Nephron (organoid): Measurements from ENCODE around the gene TXLNB.

Experiments
- H3K27ac Mint-ChIP-seq, 3 experiments: 2 replicates each; pipeline ENCODE4 v1.8.0; 2020; ENCODE audit warnings: mixed read lengths in 3 of 3, mild to moderate bottlenecking in 2 of 3, moderate library complexity in 1 of 3
- H3K27me3 Mint-ChIP-seq: 2 replicates; pipeline ENCODE4 v1.8.0; 2021; ENCODE audit warnings: low read depth, mild to moderate bottlenecking, moderate library complexity, mixed read lengths
- H3K36me3 Mint-ChIP-seq: 2 replicates; pipeline ENCODE4 v1.8.0; 2020; ENCODE audit warnings: low read depth, mixed read lengths
- H3K4me1 Mint-ChIP-seq: 2 replicates; pipeline ENCODE4 v1.8.0; 2020; ENCODE audit warnings: mixed read lengths
- H3K4me3 Mint-ChIP-seq, 3 experiments: 2 replicates each; pipeline ENCODE4 v1.8.0; 2020; ENCODE audit warnings: mild to moderate bottlenecking in 3 of 3, mixed read lengths in 3 of 3, moderate library complexity in 2 of 3
- H3K9me3 Mint-ChIP-seq: 2 replicates; pipeline ENCODE4 v1.8.0; 2020; ENCODE audit warnings: mixed read lengths
- TF ChIP-seq, protein P1 (sequence below), 3 experiments: fragments of 200-600 bp; sonication (generic); IDR thresholded peaks; one replicate each; pipeline ENCODE4 v1.5.0; 2021; ENCODE audit warnings: antibody characterized with exemption in 3 of 3; ENCODE audit not compliant: unreplicated experiment in 3 of 3

Gene TXLNB

DNA sequence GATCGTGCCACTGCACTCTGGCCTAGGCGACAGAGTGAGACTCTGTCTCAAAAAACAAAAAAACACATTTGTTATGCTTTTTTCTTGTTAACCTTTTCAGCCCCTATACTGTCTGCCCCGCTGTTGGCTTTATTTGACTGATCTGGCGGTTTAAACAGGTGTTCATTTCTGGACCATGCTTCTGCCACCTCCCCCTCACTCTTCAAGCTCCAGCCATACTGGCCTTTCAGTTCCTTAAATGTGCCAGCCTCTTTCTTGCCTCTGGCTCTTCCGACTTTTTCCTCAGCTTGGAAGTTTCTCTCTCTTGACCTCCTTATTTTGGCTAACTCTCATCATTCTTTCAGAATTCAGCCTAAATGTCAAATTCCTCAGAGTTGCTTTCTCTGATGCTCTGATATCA, 35.2 kb upstream of the TXLNB start:
- H3K4me3 Mint-ChIP-seq, result no peak overlapping the region
- H3K4me1 Mint-ChIP-seq, result peaks cover 22% of the 10 kb centered on the region

DNA sequence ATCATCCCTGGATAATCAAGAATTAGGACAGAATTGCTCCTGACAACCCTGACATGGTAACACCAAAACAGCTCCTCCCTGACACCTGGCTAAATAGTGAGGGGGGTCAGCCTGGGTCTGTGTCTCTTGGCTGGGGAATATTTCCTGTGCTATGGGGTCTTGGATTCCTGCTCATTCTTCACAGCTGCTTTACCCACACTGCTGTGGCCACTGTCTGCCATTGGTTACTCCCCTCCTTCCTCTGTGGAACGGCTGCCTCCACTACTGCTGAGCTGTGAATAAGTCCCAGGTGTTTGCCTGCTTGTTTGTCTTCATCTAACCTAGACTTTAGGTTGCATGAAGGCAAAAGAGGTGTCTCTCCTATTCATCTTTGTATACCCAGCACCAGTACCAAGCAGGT, 33.9 kb upstream of the TXLNB start:
- Mint-ChIP-seq H3K36me3 (no peaks in the 10 kb centered on the region), H3K9me3 (no peaks in the 10 kb centered on the region), H3K27me3 (no peaks in the 10 kb centered on the region), H3K27ac (peak overlapping the region; percentile 29 to 66 (median 33)), H3K4me3 (no peak overlapping the region), H3K4me1 (peaks cover 22% of the 10 kb centered on the region)
- TF ChIP-seq, protein P1, sequence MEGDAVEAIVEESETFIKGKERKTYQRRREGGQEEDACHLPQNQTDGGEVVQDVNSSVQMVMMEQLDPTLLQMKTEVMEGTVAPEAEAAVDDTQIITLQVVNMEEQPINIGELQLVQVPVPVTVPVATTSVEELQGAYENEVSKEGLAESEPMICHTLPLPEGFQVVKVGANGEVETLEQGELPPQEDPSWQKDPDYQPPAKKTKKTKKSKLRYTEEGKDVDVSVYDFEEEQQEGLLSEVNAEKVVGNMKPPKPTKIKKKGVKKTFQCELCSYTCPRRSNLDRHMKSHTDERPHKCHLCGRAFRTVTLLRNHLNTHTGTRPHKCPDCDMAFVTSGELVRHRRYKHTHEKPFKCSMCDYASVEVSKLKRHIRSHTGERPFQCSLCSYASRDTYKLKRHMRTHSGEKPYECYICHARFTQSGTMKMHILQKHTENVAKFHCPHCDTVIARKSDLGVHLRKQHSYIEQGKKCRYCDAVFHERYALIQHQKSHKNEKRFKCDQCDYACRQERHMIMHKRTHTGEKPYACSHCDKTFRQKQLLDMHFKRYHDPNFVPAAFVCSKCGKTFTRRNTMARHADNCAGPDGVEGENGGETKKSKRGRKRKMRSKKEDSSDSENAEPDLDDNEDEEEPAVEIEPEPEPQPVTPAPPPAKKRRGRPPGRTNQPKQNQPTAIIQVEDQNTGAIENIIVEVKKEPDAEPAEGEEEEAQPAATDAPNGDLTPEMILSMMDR (IDR thresholded peaks at IDR 0.05; ENCODE audit: unreplicated experiment in 3 of 3), result no peak

More for the DNA sequence above, 35.2 kb upstream of the TXLNB start:
- no peaks in the 10 kb centered on the region for H3K9me3 Mint-ChIP-seq
- TF ChIP-seq, protein P1 (IDR thresholded peaks at IDR 0.05; ENCODE audit: unreplicated experiment in 3 of 3), result no peak
- no peaks in the 10 kb centered on the region for H3K36me3 Mint-ChIP-seq
- peak overlapping the region in 2 of 3 experiments; percentile 17 to 29 for H3K27ac Mint-ChIP-seq
- H3K27me3 Mint-ChIP-seq, result no peaks in the 10 kb centered on the region

DNA sequence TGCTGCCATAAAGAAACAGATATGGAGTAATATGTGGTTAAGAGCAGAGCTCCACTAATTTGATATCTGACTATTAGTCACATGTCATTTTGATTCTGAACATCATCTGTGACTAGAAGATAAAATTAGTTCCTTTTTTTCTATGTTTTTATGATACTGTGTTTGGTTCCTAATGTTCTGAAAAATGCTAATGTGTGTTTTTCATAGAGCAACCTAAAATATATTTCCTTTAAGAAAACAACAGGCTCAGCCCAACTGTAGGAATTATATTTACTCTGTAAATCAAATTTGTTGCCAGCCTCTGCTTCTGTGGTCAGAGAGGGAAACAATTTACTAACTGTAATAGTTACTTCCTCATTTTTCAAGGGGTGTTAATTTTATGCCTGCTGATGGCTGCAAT, 33.3 kb upstream of the TXLNB start:
- H3K27ac Mint-ChIP-seq, result peak overlapping the region in 1 of 3 experiments; percentile 33
- H3K36me3 Mint-ChIP-seq, result no peaks in the 10 kb centered on the region
- no peak overlapping the region for H3K4me3 Mint-ChIP-seq
- TF ChIP-seq, protein P1 (IDR thresholded peaks at IDR 0.05; ENCODE audit: unreplicated experiment in 3 of 3), result no peak
- no peaks in the 10 kb centered on the region for H3K27me3 Mint-ChIP-seq
- H3K9me3 Mint-ChIP-seq, result no peaks in the 10 kb centered on the region
- H3K4me1 Mint-ChIP-seq, result peaks cover 22% of the 10 kb centered on the region

DNA sequence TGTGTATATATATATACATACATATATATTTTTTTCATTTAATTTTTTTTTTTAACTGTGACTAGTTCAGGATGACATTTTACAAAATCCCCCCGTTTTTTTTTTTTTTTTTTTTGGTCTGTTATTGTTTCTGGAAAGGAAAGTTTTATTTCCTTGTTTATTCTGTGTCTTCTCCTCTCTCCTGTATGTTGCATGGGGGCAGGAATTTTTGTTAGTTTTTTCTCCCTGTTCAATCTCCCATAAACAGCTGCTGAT, 32.4 kb upstream of the TXLNB start:
- no peaks in the 10 kb centered on the region for H3K27me3 Mint-ChIP-seq
- H3K9me3 Mint-ChIP-seq, result no peaks in the 10 kb centered on the region
- TF ChIP-seq, protein P1 (IDR thresholded peaks at IDR 0.05; ENCODE audit: unreplicated experiment in 3 of 3), result no peak
- no peaks in the 10 kb centered on the region for H3K36me3 Mint-ChIP-seq
- peaks cover 22% of the 10 kb centered on the region for H3K4me1 Mint-ChIP-seq
- peak overlapping the region in 2 of 3 experiments; percentile 63 to 65 for H3K27ac Mint-ChIP-seq
- no peak overlapping the region for H3K4me3 Mint-ChIP-seq

DNA sequence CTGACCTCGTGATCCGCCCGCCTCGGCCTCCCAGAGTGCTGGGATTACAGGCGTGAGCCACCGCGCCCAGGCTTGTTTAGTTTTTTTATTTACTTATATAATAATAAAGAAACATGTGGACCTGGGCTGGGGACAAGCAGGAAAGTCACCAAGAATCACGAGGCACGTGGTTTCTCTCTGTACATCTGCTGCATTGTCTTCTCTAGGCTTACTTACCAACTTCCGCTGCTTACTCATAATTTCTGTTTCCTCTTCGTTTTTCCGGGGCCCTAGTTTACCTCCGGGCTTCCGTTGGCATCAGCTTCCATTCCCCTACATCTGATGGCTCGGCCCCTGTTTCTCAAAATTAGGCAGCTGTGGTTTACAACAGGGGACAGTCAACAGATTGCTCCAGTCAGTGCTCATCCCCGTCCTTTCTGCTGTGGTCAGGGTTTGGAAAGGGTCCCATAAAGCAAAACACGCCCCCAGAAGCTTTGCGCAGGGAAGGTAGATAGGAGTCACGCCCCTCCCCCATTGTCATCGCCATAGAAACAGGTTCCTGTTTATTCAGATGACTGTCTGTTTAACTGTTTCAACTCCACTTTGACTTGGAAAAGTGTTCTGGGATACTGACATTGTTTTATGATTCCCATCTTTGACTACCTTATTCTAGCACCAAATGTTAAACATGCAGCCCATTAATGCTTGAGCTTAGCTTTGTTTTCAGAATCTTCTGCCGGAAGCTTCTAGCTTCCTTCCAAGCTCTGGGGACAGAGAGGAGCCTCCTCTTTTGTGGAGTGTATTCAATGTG, 31.9 kb upstream of the TXLNB start:
- H3K36me3 Mint-ChIP-seq, result no peaks in the 10 kb centered on the region
- TF ChIP-seq, protein P1 (IDR thresholded peaks at IDR 0.05; ENCODE audit: unreplicated experiment in 3 of 3), result no peak
- no peaks in the 10 kb centered on the region for H3K9me3 Mint-ChIP-seq
- H3K27ac Mint-ChIP-seq, result peak overlapping the region; percentile 63 to 72 (median 65)
- H3K27me3 Mint-ChIP-seq, result no peaks in the 10 kb centered on the region
- H3K4me3 Mint-ChIP-seq, result peak overlapping the region; percentile 47 to 62 (median 60)
- peaks cover 22% of the 10 kb centered on the region for H3K4me1 Mint-ChIP-seq

DNA sequence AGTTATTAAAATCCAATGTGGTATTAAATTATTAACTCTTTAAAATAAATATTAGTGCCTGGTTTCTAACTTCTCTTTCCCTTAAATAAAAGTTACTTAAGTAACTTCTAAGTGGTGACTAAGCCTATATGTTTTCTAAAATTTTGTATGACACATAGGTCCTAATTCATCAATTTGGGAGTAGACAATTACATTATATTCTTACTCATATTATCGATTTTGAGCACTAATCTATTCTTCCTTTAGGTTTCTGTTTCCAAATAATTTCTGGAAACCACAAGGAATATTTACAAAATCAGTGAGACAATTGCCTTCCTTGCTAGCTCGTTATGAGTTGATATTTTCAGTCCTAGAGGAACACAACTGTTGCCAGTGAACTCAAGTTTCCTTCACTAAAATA, 28.3 kb upstream of the TXLNB start:
- Mint-ChIP-seq H3K9me3 (peaks cover 6% of the 10 kb centered on the region), H3K27me3 (no peaks in the 10 kb centered on the region), H3K36me3 (no peaks in the 10 kb centered on the region), H3K27ac (no peak overlapping the region), H3K4me3 (no peak overlapping the region), H3K4me1 (peaks cover 7% of the 10 kb centered on the region)
- TF ChIP-seq, protein P1 (IDR thresholded peaks at IDR 0.05; ENCODE audit: unreplicated experiment in 3 of 3), result no peak
